NCI-H1417 treated with DMSO at 0.1 percent for 48 hours (cell line): ENCODE data around the gene DHX40.
A peak's percentile ranks its signal among the peaks of the same experiment; 100 is the strongest.
"Not testable (repeated sequence)": the region's sequence is repeated elsewhere in the genome, so short reads cannot be mapped to it uniquely, and the experiment has no call there.

Experiments
- DNase-seq: peaks from one replicate; lab custom pipeline; 2025; lab: John Stamatoyannopoulos, UW

The DHX40 gene

GRCh38 chr17:59565171-59565958 is at the start of gene DHX40:
DHX40 (plus strand) TSS chr17:59565610; CDS start chr17:59565672, 62 bp downstream.
- DNase-seq = peak; percentile 91

GRCh38 chr17:59516451-59516850 is 49.0 kb upstream of the DHX40 start:
- DNase-seq = no peak

- DNase-seq = no peak
Observed at GRCh38 chr17:59519132-59519531, 46.3 kb upstream of the DHX40 start.

GRCh38 chr17:59520251-59520650 is 45.2 kb upstream of the DHX40 start:
- no peak for DNase-seq

GRCh38 chr17:59521465-59522126 is 43.8 kb upstream of the DHX40 start:
- DNase-seq = no peak

- not testable (repeated sequence) for DNase-seq
Observed at GRCh38 chr17:59524930-59525329, 40.5 kb upstream of the DHX40 start.

- DNase-seq = no peak
Observed at GRCh38 chr17:59525668-59526067, 39.7 kb upstream of the DHX40 start.

- DNase-seq = no peak
Observed at GRCh38 chr17:59526451-59526850, 39.0 kb upstream of the DHX40 start.

- DNase-seq = no peak
Observed at GRCh38 chr17:59527325-59527917, 38.0 kb upstream of the DHX40 start.

- DNase-seq = no peak
Observed at GRCh38 chr17:59527931-59528330, 37.5 kb upstream of the DHX40 start.

- DNase-seq = no peak
Observed at GRCh38 chr17:59530531-59530930, 34.9 kb upstream of the DHX40 start.

GRCh38 chr17:59533694-59534093 is 31.7 kb upstream of the DHX40 start:
- DNase-seq = no peak

GRCh38 chr17:59534583-59534982 is 30.8 kb upstream of the DHX40 start:
- DNase-seq = no peak

GRCh38 chr17:59538195-59538909 is 27.1 kb upstream of the DHX40 start:
- no peak for DNase-seq

GRCh38 chr17:59542960-59543635 is 22.3 kb upstream of the DHX40 start:
- DNase-seq = no peak

- DNase-seq = no peak
Observed at GRCh38 chr17:59545942-59546341, 19.5 kb upstream of the DHX40 start.

GRCh38 chr17:59547131-59547915 is 18.1 kb upstream of the DHX40 start:
- DNase-seq = no peak

- DNase-seq = not testable (repeated sequence)
Observed at GRCh38 chr17:59548985-59549384, 16.4 kb upstream of the DHX40 start.

GRCh38 chr17:59550703-59551102 is 14.7 kb upstream of the DHX40 start:
- no peak for DNase-seq

- no peak for DNase-seq
Observed at GRCh38 chr17:59558039-59558438, 7.4 kb upstream of the DHX40 start.

- DNase-seq = no peak
Observed at GRCh38 chr17:59558953-59559352, 6.5 kb upstream of the DHX40 start.
